GM23248 (cell line): ENCODE data around the gene ARHGAP26. TPM values are rescaled to one million over a fixed set of nuclear protein-coding genes. Genes with fewer than 3 reads are reported as not detected.

Experiments
- DNase-seq: peaks from one replicate; pipeline ENCODE4 v3.0.0-alpha.2; 2015
- H2AFZ ChIP-seq: fragments of 200-600 bp; sonication (generic); 2 replicates; pipeline ENCODE4 v1.6.1; 2016; ENCODE audit warnings: antibody characterized with exemption
- H3F3A ChIP-seq: fragments of 200-600 bp; sonication (generic); 2 replicates; pipeline ENCODE4 v1.6.1; 2016; ENCODE audit warnings: mild to moderate bottlenecking, antibody characterized with exemption, mixed run types; ENCODE audit not compliant: insufficient read depth
- H3K27ac ChIP-seq: fragments of 200-600 bp; sonication (generic); 2 replicates; pipeline ENCODE4 v1.5.1; 2016; ENCODE audit warnings: mild to moderate bottlenecking
- H3K27me3 ChIP-seq: fragments of 200-600 bp; sonication (generic); replicated peaks from 2 replicates; pipeline ENCODE4 v1.6.1; 2016; ENCODE audit warnings: mild to moderate bottlenecking; ENCODE audit not compliant: insufficient read depth
- H3K36me3 ChIP-seq: fragments of 200-600 bp; sonication (generic); 2 replicates; pipeline ENCODE4 v1.6.1; 2016; ENCODE audit warnings: low read depth, mild to moderate bottlenecking
- H3K4me1 ChIP-seq: fragments of 200-600 bp; sonication (generic); 2 replicates; pipeline ENCODE4 v1.6.1; 2016; ENCODE audit warnings: mild to moderate bottlenecking; ENCODE audit not compliant: insufficient read depth
- H3K4me2 ChIP-seq: fragments of 200-600 bp; sonication (generic); one replicate; pipeline ENCODE4 v1.6.1; 2016; ENCODE audit warnings: mild to moderate bottlenecking; ENCODE audit not compliant: unreplicated experiment
- H3K4me3 ChIP-seq: fragments of 200-600 bp; sonication (generic); 2 replicates; pipeline ENCODE4 v1.5.1; 2016; ENCODE audit warnings: mild to moderate bottlenecking
- H3K79me2 ChIP-seq: fragments of 200-600 bp; sonication (generic); 2 replicates; pipeline ENCODE4 v1.6.1; 2016; ENCODE audit warnings: mild to moderate bottlenecking; ENCODE audit not compliant: insufficient read depth
- H3K9ac ChIP-seq: fragments of 200-600 bp; sonication (generic); 2 replicates; pipeline ENCODE4 v1.6.1; 2016; ENCODE audit warnings: mild to moderate bottlenecking
- H3K9me2 ChIP-seq: fragments of 200-600 bp; sonication (generic); 2 replicates; pipeline ENCODE4 v1.6.1; 2016; ENCODE audit warnings: mixed run types, mild to moderate bottlenecking, moderate library complexity; ENCODE audit not compliant: insufficient read depth
- H3K9me3 ChIP-seq: fragments of 200-600 bp; sonication (generic); one replicate; pipeline ENCODE4 v1.6.1; 2017; ENCODE audit warnings: low read depth
- H4K20me1 ChIP-seq: fragments of 200-600 bp; sonication (generic); 2 replicates; pipeline ENCODE4 v1.6.0; 2016; ENCODE audit not compliant: insufficient read depth
- EZH2 ChIP-seq: fragments of 200-600 bp; sonication (generic); IDR thresholded peaks from 2 replicates; pipeline ENCODE4 v1.6.1; 2018; ENCODE audit warnings: antibody characterized with exemption, mild to moderate bottlenecking; ENCODE audit not compliant: insufficient read depth, poor library complexity, severe bottlenecking
- EZH2phosphoT487 ChIP-seq: fragments of 200-600 bp; sonication (generic); IDR thresholded peaks from 2 replicates; pipeline ENCODE4 v1.6.1; 2018; ENCODE audit warnings: antibody characterized with exemption, moderate library complexity, mild to moderate bottlenecking, low read depth; ENCODE audit not compliant: insufficient read depth
- WGBS, 2 experiments: methylation state at CpG; one replicate each; pipeline ENCODE4 v1.1.6; 2015 to 2017; ENCODE audit warnings: low lambda C conversion rate in 2 of 2, low coverage in 1 of 2; ENCODE audit errors: missing lambda C conversion rate in 2 of 2; 5-methylcytosine and 5-hydroxymethylcytosine counted together
- in situ Hi-C: fragments of 300-500 bp; cut with MboI; formaldehyde crosslinking; loops from 2 replicates; pipeline ENCODE4 v1.15.0; 2020
- polyA plus RNA-seq: library from polyadenylated mRNA; unstranded; fragments of >200 nt; fragmentation: Nextera tagmentation; extraction: Ambion mirVana; gene quantifications from 2 replicates; pipeline ENCODE4 v1.2.1, GENCODE V29; 2016
- total RNA-seq: library from RNA; depleted of rRNA; stranded (reverse); fragments of >200 nt; shearing (Covaris generic); gene quantifications from 2 replicates; pipeline ENCODE4 v1.2.3, GENCODE V29; 2014

Gene ARHGAP26
- total and polyA plus RNA-seq, 2 experiments from 2014 or later: 1.6 to 1.7 TPM

DNA sequence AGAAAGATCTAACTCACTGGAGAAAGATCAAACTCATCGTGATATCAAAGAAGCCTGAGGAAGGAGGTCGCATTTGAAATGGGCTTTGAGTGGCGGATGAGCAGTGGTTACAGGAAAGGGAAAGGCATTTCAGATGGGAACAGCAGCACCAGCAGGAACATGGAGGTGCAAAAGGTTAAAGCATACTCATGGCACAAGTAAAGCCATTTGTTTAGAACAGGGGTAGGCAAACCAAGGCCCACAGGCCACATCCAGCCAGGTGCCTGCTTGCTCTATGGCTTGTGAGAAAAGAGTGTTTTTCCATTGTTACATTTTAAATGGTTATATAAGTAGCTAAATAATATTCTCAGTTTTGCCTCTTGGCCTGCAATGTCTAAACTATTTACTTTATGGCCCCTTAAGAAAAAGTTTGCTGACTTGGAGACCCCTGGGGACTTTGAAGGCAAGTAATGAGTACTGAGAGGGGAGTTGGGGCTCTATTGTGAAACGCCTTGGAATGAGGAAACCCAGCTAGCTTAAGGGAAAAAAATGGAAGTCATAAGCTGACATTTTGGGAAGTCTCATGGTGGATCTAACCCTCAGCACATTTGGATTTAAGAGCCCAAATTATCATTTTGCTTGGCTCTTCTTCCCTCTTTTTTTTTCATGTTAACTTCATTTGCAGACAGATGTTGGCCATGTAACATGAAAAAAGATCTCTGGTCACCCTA lies 422.2 kb downstream of the ARHGAP26 start:
- H3K27ac ChIP-seq: no peak overlapping the region
- H3K9me3 ChIP-seq: no peaks in the 10 kb centered on the region
- peaks cover 31% of the 10 kb centered on the region for H3K4me1 ChIP-seq
- no peak overlapping the region for H3K4me3 ChIP-seq
- WGBS, 2 experiments: 82 to 84% methylated on average over 4 of the region's 4 CpGs
- in situ Hi-C loops: no loop called here
- H2AFZ ChIP-seq: no peak overlapping the region
- no peak overlapping the region for H3K9ac ChIP-seq
- DNase-seq: no peak
- no peaks in the 10 kb centered on the region for H3K79me2 ChIP-seq
- H3K27me3 ChIP-seq: no peaks in the 10 kb centered on the region
- H3K36me3 ChIP-seq: no peaks in the 10 kb centered on the region
- peaks cover 20% of the 10 kb centered on the region for H3F3A ChIP-seq
- no peaks in the 10 kb centered on the region for H4K20me1 ChIP-seq
- no peak for TF ChIP-seq EZH2
- no peak for TF ChIP-seq EZH2phosphoT487
- H3K9me2 ChIP-seq: no peaks in the 10 kb centered on the region
- H3K4me2 ChIP-seq: no peak overlapping the region

GRCh38 chr5:143194206-143194605 lies 424.0 kb downstream of the ARHGAP26 start:
- TF ChIP-seq EZH2 (no peak), EZH2phosphoT487 (no peak)
- H3K79me2 ChIP-seq: no peaks in the 10 kb centered on the region
- H3K27me3 ChIP-seq: no peaks in the 10 kb centered on the region
- no peaks in the 10 kb centered on the region for H3K9me3 ChIP-seq
- H4K20me1 ChIP-seq: no peaks in the 10 kb centered on the region
- in situ Hi-C loops: no loop called here
- peak; percentile 54 for DNase-seq
- no peak overlapping the region for H3K27ac ChIP-seq
- H3K4me3 ChIP-seq: no peak overlapping the region
- WGBS, 2 experiments: 87 to 88% methylated on average over 1 of the region's 1 CpG
- H3K4me2 ChIP-seq: no peak overlapping the region
- H3F3A ChIP-seq: peaks cover 38% of the 10 kb centered on the region
- no peaks in the 10 kb centered on the region for H3K36me3 ChIP-seq
- H2AFZ ChIP-seq: no peak overlapping the region
- no peak overlapping the region for H3K9ac ChIP-seq
- H3K9me2 ChIP-seq: no peaks in the 10 kb centered on the region
- peaks cover 37% of the 10 kb centered on the region for H3K4me1 ChIP-seq

DNA sequence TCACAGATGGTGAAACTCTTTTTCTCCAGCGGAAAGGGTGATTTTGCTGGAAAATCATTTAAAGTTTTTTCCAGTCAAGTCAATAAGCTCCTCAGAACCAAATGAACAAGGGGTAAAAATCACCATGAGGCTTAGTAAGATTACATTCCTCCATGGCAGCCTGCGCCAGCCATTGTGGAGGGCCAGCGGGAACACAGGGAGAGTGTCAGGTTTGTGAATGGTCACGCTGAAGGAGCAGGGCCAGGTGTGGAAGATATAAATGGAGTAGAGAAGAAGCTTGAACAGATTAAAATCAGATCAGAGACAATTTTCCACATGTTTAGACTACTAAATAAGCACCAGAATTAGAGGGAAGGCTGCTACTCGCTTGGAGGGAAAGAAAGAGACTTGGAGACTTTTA lies 424.5 kb downstream of the ARHGAP26 start:
- peaks cover 41% of the 10 kb centered on the region for H3F3A ChIP-seq
- H3K9me3 ChIP-seq: no peaks in the 10 kb centered on the region
- no peak overlapping the region for H3K4me2 ChIP-seq
- in situ Hi-C loops: no loop called here
- no peak for DNase-seq
- H3K36me3 ChIP-seq: no peaks in the 10 kb centered on the region
- no peaks in the 10 kb centered on the region for H4K20me1 ChIP-seq
- H3K4me1 ChIP-seq: peaks cover 37% of the 10 kb centered on the region
- no peaks in the 10 kb centered on the region for H3K79me2 ChIP-seq
- 89 to 97% methylated on average over 5 of the region's 5 CpGs for WGBS, 2 experiments
- no peaks in the 10 kb centered on the region for H3K27me3 ChIP-seq
- H3K9ac ChIP-seq: no peak overlapping the region
- no peak overlapping the region for H3K4me3 ChIP-seq
- H3K9me2 ChIP-seq: no peaks in the 10 kb centered on the region
- no peak for TF ChIP-seq EZH2
- no peak overlapping the region for H2AFZ ChIP-seq
- H3K27ac ChIP-seq: no peak overlapping the region

DNA sequence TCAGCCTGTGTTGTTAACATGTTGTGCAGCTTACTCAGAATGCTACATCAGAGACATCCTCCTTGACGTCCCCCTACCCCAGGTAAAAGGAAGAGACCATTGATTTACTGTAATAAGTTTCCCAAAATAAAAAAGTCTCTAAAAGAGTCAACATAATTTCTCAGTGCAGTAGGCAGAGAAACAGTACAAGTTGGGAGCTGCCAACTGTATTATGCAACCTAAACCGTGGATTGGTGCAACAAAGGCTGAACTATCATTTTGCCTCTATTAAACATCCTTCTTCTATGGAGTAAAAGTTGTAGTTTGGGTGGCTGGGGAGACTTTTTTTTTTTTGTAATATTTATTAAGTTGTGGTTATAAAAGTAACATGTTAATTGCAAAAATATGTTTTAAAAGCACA lies 425.3 kb downstream of the ARHGAP26 start:
- peak; percentile 67 for DNase-seq
- H3K4me3 ChIP-seq: no peak overlapping the region
- peaks cover 48% of the 10 kb centered on the region for H3F3A ChIP-seq
- H3K79me2 ChIP-seq: no peaks in the 10 kb centered on the region
- no peaks in the 10 kb centered on the region for H4K20me1 ChIP-seq
- no peaks in the 10 kb centered on the region for H3K36me3 ChIP-seq
- H3K4me1 ChIP-seq: peaks cover 43% of the 10 kb centered on the region
- no peaks in the 10 kb centered on the region for H3K27me3 ChIP-seq
- in situ Hi-C loops: no loop called here
- H3K9me3 ChIP-seq: no peaks in the 10 kb centered on the region
- H3K9me2 ChIP-seq: no peaks in the 10 kb centered on the region
- H3K9ac ChIP-seq: no peak overlapping the region
- no peak overlapping the region for H3K4me2 ChIP-seq
- TF ChIP-seq EZH2 (no peak), EZH2phosphoT487 (no peak)
- no peak overlapping the region for H2AFZ ChIP-seq
- 18 to 19% methylated on average over 2 of the region's 2 CpGs for WGBS, 2 experiments
- H3K27ac ChIP-seq: 0 out of 2 replicates have a peak overlapping the region, but pooled peaks have one; percentile 0
